HG03565 (cell line): ENCODE data around the gene MAP3K5.
"Not testable (repeated sequence)": the region's sequence is repeated elsewhere in the genome, so short reads cannot be mapped to it uniquely, and the experiment has no call there.

Experiments
- ATAC-seq: cut with Tn5 transposase; IDR thresholded peaks from one replicate; pipeline ENCODE4 v1.9.1; 2021; ENCODE audit warnings: mild to moderate bottlenecking, moderate library complexity; ENCODE audit not compliant: unreplicated experiment

The MAP3K5 gene

DNA sequence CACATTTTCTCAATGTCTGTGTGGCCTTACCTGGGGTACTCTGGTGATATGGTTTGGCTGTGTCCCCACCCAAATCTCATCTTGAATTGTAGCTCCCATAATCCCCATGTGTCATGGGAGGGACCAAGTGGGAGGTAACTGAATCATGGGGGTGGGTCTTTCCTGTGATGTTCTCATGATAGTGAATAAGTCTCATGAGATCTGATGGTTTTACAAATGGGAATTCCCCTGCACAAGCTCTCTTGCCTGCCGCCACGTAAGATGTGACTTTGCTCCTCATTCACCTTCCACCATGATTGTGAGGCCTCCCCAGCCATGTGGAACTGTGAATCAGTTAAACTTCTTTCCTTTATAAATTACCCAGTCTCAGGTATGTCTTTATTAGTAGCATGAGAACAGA, 201.4 kb downstream of the MAP3K5 start:
- ATAC-seq, result not testable (repeated sequence)

DNA sequence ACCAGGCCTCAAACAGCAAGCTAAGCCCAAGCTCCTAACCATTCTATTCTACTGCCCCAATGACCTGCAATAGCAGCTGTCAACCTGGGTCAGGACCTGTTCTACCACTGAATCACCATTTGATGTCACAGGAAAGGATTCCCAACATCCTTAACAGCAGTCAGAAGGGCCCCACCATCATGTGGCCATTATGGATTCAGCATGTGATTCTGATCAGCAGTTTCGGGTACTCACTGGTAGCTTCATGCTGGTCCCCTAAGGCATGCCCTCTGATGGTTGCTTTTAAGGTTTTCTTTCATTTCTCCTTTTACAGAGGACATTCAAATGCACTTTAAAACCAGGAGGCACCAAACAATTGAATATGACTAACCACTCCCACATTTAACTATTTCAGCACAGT, 204.8 kb downstream of the MAP3K5 start:
- no peak for ATAC-seq

DNA sequence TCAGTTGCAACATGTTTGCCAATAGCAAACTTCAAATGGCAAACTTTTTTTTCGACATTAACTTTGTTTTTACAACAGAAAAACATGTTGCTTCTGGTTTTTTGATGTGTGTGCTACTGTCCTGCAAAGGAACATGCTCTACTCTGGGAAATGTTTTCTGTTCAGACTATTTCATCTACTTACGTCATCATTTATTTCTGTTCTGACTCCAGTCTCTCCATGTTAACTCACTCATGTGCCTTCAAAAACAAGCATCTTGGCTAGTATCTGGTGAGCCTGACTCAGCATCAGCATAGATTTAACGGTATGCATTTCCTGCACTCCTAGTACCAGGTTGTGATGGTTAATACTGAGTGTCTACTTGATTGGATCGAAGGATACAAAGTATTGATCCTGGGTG, 206.0 kb downstream of the MAP3K5 start:
- ATAC-seq, result no peak

GRCh38 chr6:136585523-136585922, 206.8 kb downstream of the MAP3K5 start:
- ATAC-seq, result not testable (repeated sequence)

- ATAC-seq, result not testable (repeated sequence)
Observed at GRCh38 chr6:136584290-136584689, 208.0 kb downstream of the MAP3K5 start.

DNA sequence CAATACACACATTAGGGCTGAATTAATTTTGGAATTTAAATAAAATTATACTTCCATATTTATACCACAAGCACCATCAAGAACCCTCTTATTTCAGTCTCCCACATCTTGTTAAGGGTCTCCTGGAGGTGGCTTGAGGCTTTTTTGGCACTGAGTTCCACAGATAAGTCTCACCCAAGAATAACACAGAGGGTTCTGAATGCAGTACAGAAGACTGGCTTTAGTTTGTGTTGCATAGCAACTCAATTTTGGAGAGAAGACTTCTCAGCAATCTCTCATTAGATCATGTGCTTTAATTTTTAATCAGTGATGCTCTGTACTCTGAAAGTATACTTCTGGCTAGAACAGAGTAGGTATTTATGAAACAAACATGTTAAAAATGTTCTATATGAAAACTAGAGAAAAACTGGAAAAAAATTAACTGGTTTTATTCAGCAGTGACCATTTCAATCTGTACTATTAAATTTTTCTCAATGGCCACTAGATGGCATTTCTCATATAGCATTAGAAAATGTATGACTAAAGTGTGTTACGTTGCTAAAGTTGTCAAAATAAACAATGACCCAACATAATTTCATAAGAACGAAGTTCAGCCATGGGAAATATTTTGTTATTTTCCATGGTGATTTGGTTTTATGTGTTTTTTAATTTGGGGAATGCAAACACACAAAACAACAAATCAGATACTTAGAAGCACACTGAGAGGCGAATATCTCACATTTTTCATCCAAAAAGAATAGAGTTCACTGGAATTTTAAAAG, 209.4 kb downstream of the MAP3K5 start:
- ATAC-seq, result no peak

GRCh38 chr6:136579800-136580199, 212.5 kb downstream of the MAP3K5 start:
- no peak for ATAC-seq

GRCh38 chr6:136576821-136577220, 215.5 kb downstream of the MAP3K5 start:
- ATAC-seq, result no peak

GRCh38 chr6:136571496-136571895, 220.8 kb downstream of the MAP3K5 start:
- ATAC-seq, result no peak

DNA sequence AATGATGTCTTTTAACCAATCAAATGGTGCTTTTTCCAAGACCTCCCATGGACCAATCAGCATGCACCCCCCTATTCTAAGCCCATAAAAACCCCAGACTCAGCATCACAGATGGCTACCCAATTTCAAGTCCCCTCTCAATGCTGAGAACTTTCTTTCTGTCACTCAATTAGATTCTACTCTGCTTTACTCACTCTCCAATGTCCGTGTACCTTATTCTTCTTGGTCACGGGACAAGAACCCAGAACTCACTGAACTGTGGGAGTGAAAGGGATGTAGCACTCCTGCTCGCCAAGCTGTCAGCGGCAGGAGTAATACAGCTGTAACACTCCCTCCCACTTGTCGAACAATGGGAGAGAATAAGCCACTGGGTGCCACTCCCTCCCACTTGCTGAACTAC, 221.2 kb downstream of the MAP3K5 start:
- no peak for ATAC-seq

- no peak for ATAC-seq
Observed at GRCh38 chr6:136568129-136568528, 224.1 kb downstream of the MAP3K5 start.

DNA sequence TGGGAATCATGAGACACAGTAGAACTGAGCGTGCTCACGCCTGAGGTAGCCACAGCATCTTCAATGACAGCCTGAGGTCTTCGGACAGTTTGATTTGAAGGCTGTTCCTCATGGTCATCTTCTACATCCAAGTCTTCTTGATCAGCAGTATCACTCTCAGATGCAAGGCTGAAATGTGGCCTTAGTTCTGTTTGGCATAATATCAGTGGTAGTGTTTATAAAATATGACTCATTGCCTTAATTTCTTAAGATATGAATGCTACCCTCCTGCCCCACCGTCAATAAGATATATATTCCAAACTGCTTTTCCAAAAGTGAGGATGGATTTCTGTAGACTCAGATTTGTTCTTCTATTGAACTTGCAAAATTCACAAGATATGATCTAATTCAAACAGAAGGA, 224.6 kb downstream of the MAP3K5 start:
- no peak for ATAC-seq

- no peak for ATAC-seq
Observed at GRCh38 chr6:136566851-136567250, 225.4 kb downstream of the MAP3K5 start.

DNA sequence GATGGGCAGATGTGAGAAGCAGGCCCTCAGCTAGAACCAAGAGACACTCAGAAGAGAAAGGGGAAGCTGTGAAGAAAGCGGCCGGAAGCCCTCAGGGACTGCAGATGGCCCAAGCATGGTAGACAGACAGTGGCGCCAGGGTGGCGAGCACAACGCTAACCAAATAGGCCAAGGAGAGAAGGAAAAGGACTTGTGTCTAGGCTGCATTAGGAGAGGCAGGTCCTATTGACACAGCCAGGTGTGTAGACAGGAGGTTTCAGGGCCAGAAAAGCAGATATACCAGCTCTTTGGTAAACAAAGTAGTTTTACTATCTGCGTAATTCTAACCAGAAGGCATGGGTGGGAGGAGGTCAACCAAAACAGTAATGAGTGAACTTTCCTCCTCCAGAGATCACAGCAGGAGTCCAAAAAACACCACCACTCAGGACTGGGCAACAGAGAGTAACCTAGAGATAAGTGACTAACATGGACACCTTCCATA, 226.2 kb downstream of the MAP3K5 start:
- no peak for ATAC-seq

DNA sequence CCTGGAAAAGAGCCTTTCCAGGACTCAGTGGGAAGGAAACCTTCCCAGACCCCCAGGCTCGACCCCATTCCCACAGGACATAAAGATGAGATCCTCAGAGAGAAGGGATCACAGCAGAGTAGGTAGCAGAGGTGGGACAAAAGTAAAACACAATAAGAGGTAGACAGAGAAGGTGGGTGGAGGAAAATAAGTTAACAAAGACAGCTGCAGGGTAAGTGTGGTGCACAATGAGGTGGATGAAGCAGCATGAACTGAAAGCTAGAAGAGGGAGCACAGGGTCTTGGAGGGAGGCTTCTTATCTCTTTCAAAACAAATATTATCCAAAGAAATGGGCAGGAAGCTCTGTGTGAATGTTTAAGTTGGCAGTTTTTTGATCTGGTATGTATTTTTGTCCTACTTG, 228.1 kb downstream of the MAP3K5 start:
- ATAC-seq, result no peak

DNA sequence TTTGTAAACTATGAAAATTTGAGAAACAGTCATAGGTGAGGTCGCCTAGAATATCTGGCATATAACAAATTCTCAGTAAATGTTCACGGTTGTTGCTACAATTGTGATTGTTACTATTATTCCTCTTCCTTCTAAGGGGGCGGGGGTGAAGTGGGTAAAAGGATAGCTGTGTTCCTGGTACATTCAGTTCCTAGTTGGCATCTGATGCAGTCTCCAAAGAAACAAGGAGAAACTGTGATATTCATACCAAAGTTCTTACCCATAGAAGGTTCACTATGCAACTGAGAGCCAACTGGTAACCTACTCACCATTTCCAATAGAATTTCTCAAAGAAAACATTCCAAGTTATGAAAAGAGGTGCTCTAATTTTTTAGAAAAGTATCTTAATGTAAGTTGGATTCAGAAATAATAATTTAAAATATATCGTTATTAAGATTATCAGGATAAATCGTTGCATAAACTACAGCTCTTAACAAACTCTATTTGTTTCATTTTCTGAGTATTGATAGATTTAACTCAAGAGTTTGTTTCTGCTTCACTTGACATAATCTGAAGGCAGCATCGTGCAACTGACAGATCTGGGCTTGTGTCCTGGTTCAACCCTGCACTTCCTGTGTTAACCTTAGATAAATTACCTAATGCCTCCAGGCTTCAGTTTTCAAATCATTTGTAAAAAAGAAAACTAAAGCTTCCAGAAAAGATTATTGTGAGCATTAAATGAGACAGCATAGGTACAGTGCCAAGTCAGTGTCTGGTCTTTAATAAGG, 228.7 kb downstream of the MAP3K5 start:
- no peak for ATAC-seq

DNA sequence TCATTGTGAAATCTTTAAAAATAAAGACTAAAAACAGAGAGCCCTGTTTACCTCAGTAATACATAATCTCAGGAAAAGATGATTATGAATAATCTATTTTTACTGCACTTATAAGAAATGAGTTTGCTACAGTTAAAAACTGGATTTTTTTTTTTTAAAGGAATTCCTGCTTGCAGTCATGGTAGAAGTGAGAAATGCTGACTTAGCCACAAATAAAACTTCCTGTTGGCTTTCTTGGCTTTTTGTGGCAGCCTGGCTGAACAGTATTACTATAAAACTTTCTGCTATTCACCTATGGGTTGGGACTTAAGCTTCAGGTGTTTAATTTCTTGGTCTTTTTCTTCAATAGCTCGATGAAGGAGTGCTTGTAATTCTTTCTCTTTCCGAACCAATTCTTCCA, 230.1 kb downstream of the MAP3K5 start:
- ATAC-seq, result no peak

DNA sequence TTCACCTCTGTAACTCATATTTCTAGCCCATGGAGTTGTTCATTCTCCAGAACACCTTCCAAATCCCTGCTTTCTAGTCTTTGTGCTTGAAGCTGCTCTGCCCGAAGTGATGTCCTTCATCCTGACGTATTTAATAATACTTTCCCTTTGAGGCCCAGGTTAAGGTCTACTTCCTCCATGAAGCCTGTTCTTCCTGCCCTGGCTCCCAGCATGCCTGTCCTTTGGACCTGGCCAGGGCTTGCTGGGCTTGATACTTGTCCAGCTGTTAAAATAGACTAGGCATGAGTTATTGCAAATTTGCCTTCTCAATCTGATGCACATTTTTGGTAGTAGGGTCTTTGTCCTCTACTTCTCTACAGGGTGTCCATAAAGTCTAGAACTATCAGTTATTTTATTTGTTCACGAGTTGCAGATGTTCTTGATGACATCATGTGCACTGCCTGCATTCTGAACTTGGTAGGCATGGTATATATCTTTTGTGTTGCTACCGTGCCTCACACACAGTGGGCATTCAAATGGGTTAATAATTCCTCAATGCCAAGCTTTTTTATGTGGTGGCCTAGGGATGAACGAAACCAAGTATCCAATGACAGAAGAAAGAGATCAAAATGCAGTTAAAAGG, 239.0 kb downstream of the MAP3K5 start:
- no peak for ATAC-seq

- no peak for ATAC-seq
Observed at GRCh38 chr6:136552054-136552453, 240.2 kb downstream of the MAP3K5 start.

GRCh38 chr6:136551103-136551502, 241.2 kb downstream of the MAP3K5 start:
- ATAC-seq, result no peak

- ATAC-seq, result peak; percentile 70
Observed at GRCh38 chr6:136550330-136551071, 241.8 kb downstream of the MAP3K5 start, which contains the start of gene MAP7. MAP7 (minus strand) TSS chr6:136550422; CDS start chr6:136550408, 14 bp downstream.
